ENCODE data around the gene SYNPO2L.

SYNPO2L gene

GRCh38 chr10:73653195-73653594 is 2.6 kb downstream of the SYNPO2L start:
- Histone ChIP-seq H3K4me1 (ENCODE audit: control insufficient read depth, low read depth, low read length) (peaks cover 14% of the 10 kb centered on the region), H3K79me1 (ENCODE audit: low read length) (no peaks in the 10 kb centered on the region), H2AK5ac (ENCODE audit: low read length) (no peak overlapping the region), H3K18ac (ENCODE audit: low read length) (no peak overlapping the region), H3K4me2 (ENCODE audit: low read length) (no peak overlapping the region), H3K4ac (ENCODE audit: low read depth, low read length) (no peak overlapping the region), H3K27me3 (ENCODE audit: insufficient read depth, low read length, poor library complexity) (no peaks in the 10 kb centered on the region), H2BK120ac (ENCODE audit: low read depth, low read length) (no peak overlapping the region), H4K8ac (ENCODE audit: low read depth, low read length) (no peak overlapping the region), H3K36me3 (ENCODE audit: control insufficient read depth, insufficient read depth, low read length) (no peaks in the 10 kb centered on the region), H3K56ac (ENCODE audit: low read length) (no peak overlapping the region), H3K9ac (ENCODE audit: low read length) (no peak overlapping the region), H3K23ac (ENCODE audit: low read length) (no peak overlapping the region), H2BK15ac (replicated peaks; ENCODE audit: low read depth) (no peak overlapping the region), H3K27ac (ENCODE audit: low read depth, low read length) (no peak overlapping the region), H3K4me3 (ENCODE audit: low read length) (no peak overlapping the region), H3K79me2 (ENCODE audit: control insufficient read depth, insufficient read depth, low read length) (no peaks in the 10 kb centered on the region), H4K5ac (ENCODE audit: low read length) (no peak overlapping the region), H2BK5ac (ENCODE audit: low read length) (no peak overlapping the region)
- DNase-seq, result no peak
- WGBS (ENCODE audit: extremely low coverage, insufficient coverage, low lambda C conversion rate), result no CpG with 5 or more reads among the region's 11 CpGs

DNA sequence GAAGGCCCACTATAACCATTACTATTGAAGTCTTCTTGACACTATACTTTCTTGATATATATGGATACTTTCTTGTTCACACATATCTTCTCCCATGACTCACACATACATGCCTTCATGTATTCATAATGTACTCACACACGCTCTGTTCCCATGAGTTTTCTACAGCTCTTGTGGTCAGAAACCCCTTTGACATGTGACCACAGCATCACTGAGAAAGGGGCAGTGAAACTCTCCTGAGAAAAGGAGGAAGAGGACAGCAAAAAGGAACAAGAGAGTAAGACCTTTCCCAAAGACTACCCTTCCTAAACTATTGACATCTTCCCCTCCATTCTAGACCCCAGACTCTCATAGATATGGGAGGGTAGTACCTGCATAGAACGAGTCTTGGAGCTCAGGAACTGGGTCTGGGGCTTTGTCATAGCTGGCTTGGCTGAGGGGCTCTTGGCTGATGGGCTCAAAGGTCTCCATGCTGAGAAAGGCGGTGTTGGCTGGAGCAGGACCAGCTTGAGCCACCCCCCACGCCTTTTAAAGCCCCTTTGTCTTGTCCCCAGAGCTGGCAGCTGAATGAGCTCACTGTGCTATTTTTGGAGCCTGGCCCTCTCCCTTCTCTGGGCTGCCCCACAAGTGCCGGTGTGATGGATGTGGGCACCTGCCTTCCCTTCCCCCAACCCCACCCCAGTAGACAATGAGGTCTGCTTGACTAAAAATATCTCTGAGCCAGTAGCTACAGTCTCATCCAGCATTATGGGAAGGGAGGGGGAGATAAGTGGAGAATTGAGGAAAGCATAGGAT is 5.1 kb downstream of the SYNPO2L start:
- no peaks in the 10 kb centered on the region for H3K27me3 ChIP-seq (ENCODE audit: insufficient read depth, low read length, poor library complexity)
- peaks cover 16% of the 10 kb centered on the region for H3K4me1 ChIP-seq (ENCODE audit: control insufficient read depth, low read depth, low read length)
- no peak overlapping the region for H3K27ac ChIP-seq (ENCODE audit: low read depth, low read length)

GRCh38 chr10:73649876-73650536 is 5.8 kb downstream of the SYNPO2L start:
- no peak overlapping the region for H2BK5ac ChIP-seq (ENCODE audit: low read length)
- no peak overlapping the region for H3K4ac ChIP-seq (ENCODE audit: low read depth, low read length)
- no peak overlapping the region for H3K4me3 ChIP-seq (ENCODE audit: low read length)
- peak overlapping the region; percentile 22 for H3K18ac ChIP-seq (ENCODE audit: low read length)
- H3K4me1 ChIP-seq (ENCODE audit: control insufficient read depth, low read depth, low read length), result peaks cover 16% of the 10 kb centered on the region
- H3K79me1 ChIP-seq (ENCODE audit: low read length), result no peaks in the 10 kb centered on the region
- H3K36me3 ChIP-seq (ENCODE audit: control insufficient read depth, insufficient read depth, low read length), result no peaks in the 10 kb centered on the region
- no peaks in the 10 kb centered on the region for H3K79me2 ChIP-seq (ENCODE audit: control insufficient read depth, insufficient read depth, low read length)
- H2AK5ac ChIP-seq (ENCODE audit: low read length), result peak overlapping the region; percentile 37
- no CpG with 5 or more reads among the region's 6 CpGs for WGBS (ENCODE audit: extremely low coverage, insufficient coverage, low lambda C conversion rate)
- H3K27me3 ChIP-seq (ENCODE audit: insufficient read depth, low read length, poor library complexity), result no peaks in the 10 kb centered on the region
- H4K8ac ChIP-seq (ENCODE audit: low read depth, low read length), result no peak overlapping the region
- no peak overlapping the region for H3K56ac ChIP-seq (ENCODE audit: low read length)
- H3K23ac ChIP-seq (ENCODE audit: low read length), result no peak overlapping the region
- no peak overlapping the region for H3K27ac ChIP-seq (ENCODE audit: low read depth, low read length)
- H3K4me2 ChIP-seq (ENCODE audit: low read length), result no peak overlapping the region
- no peak overlapping the region for H3K9ac ChIP-seq (ENCODE audit: low read length)
- no peak overlapping the region for H4K5ac ChIP-seq (ENCODE audit: low read length)
- H2BK15ac ChIP-seq (replicated peaks; ENCODE audit: low read depth), result no peak overlapping the region
- H2BK120ac ChIP-seq (ENCODE audit: low read depth, low read length), result no peak overlapping the region
- no peak for DNase-seq

More for the DNA sequence above, 5.1 kb downstream of the SYNPO2L start:
- Histone ChIP-seq H3K79me2 (ENCODE audit: control insufficient read depth, insufficient read depth, low read length) (no peaks in the 10 kb centered on the region), H3K4me3 (ENCODE audit: low read length) (no peak overlapping the region), H3K4ac (ENCODE audit: low read depth, low read length) (peak overlapping the region; percentile 17), H3K36me3 (ENCODE audit: control insufficient read depth, insufficient read depth, low read length) (no peaks in the 10 kb centered on the region), H3K79me1 (ENCODE audit: low read length) (no peaks in the 10 kb centered on the region), H4K5ac (ENCODE audit: low read length) (no peak overlapping the region), H3K56ac (ENCODE audit: low read length) (no peak overlapping the region), H2BK120ac (ENCODE audit: low read depth, low read length) (no peak overlapping the region), H2AK5ac (ENCODE audit: low read length) (no peak overlapping the region), H3K23ac (ENCODE audit: low read length) (no peak overlapping the region), H2BK15ac (replicated peaks; ENCODE audit: low read depth) (no peak overlapping the region), H3K4me2 (ENCODE audit: low read length) (no peak overlapping the region), H3K9ac (ENCODE audit: low read length) (no peak overlapping the region), H4K8ac (ENCODE audit: low read depth, low read length) (no peak overlapping the region), H2BK5ac (ENCODE audit: low read length) (no peak overlapping the region), H3K18ac (ENCODE audit: low read length) (no peak overlapping the region)
- WGBS (ENCODE audit: extremely low coverage, insufficient coverage, low lambda C conversion rate), result no CpG with 5 or more reads among the region's 5 CpGs
- no peak for DNase-seq

GRCh38 chr10:73648975-73649829 is 6.6 kb downstream of the SYNPO2L start:
- Histone ChIP-seq H3K27ac (ENCODE audit: low read depth, low read length) (peak overlapping the region; percentile 34), H3K18ac (ENCODE audit: low read length) (no peak overlapping the region), H3K79me1 (ENCODE audit: low read length) (no peaks in the 10 kb centered on the region), H3K9ac (ENCODE audit: low read length) (no peak overlapping the region), H3K4me3 (ENCODE audit: low read length) (no peak overlapping the region), H4K5ac (ENCODE audit: low read length) (no peak overlapping the region), H3K27me3 (ENCODE audit: insufficient read depth, low read length, poor library complexity) (no peaks in the 10 kb centered on the region), H3K4me1 (ENCODE audit: control insufficient read depth, low read depth, low read length) (peaks cover 16% of the 10 kb centered on the region), H2AK5ac (ENCODE audit: low read length) (peak overlapping the region; percentile 40), H2BK120ac (ENCODE audit: low read depth, low read length) (no peak overlapping the region), H3K36me3 (ENCODE audit: control insufficient read depth, insufficient read depth, low read length) (no peaks in the 10 kb centered on the region), H3K79me2 (ENCODE audit: control insufficient read depth, insufficient read depth, low read length) (no peaks in the 10 kb centered on the region), H2BK15ac (replicated peaks; ENCODE audit: low read depth) (no peak overlapping the region), H4K8ac (ENCODE audit: low read depth, low read length) (no peak overlapping the region), H3K4me2 (ENCODE audit: low read length) (peak overlapping the region; percentile 4), H3K56ac (ENCODE audit: low read length) (peak overlapping the region; percentile 17), H2BK5ac (ENCODE audit: low read length) (no peak overlapping the region), H3K4ac (ENCODE audit: low read depth, low read length) (no peak overlapping the region), H3K23ac (ENCODE audit: low read length) (no peak overlapping the region)
- peak; percentile 97 for DNase-seq
- no CpG with 5 or more reads among the region's 4 CpGs for WGBS (ENCODE audit: extremely low coverage, insufficient coverage, low lambda C conversion rate)

DNA sequence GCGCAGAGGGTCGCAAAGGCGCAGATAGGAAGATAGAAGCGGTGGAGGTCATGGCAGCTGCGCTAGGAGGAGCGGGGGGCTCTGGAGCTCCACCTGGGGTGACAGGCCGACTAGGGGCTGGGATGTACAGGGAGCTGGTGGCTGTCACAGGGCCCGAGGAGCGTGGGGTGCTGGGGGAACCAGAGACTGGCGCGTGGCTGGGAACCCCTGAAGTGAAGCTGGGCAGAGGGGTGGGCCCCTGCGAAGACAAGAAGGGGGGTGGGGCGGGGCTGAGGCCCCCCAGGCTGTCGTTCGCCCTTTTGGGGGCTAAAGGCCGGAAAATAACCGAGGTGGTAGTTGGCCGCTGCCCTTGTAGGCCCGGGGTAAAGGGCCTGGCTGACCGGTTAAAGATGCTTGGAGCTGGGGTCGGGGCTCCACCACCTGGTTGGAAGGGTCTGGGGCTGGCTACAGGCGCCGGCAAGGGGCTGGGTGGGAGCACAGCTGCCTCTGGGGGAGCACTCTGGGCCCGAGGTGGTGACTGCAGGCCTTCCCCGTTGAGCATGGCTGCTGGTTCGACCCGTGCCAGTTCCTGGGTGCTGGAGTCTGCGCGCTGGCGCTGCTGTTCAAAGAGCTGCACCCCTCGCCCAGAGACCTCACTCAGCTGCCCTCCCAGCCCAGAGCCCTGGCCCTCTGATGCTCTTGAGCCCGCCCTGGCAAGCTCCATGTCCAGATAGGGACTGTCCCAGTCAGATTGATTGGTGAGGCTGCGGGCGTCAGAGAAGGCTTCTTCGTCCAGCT is 7.8 kb downstream of the SYNPO2L start:
- H2BK120ac ChIP-seq (ENCODE audit: low read depth, low read length), result no peak overlapping the region
- H3K79me2 ChIP-seq (ENCODE audit: control insufficient read depth, insufficient read depth, low read length), result no peaks in the 10 kb centered on the region
- peak overlapping the region; percentile 53 for H3K4me3 ChIP-seq (ENCODE audit: low read length)
- WGBS (ENCODE audit: extremely low coverage, insufficient coverage, low lambda C conversion rate), result no CpG with 5 or more reads among the region's 35 CpGs
- peak overlapping the region; percentile 16 for H3K4me2 ChIP-seq (ENCODE audit: low read length)
- H3K18ac ChIP-seq (ENCODE audit: low read length), result peak overlapping the region; percentile 71
- DNase-seq, result no peak
- no peaks in the 10 kb centered on the region for H3K36me3 ChIP-seq (ENCODE audit: control insufficient read depth, insufficient read depth, low read length)
- H3K23ac ChIP-seq (ENCODE audit: low read length), result no peak overlapping the region
- H2BK5ac ChIP-seq (ENCODE audit: low read length), result no peak overlapping the region
- peak overlapping the region; percentile 36 for H3K56ac ChIP-seq (ENCODE audit: low read length)
- no peaks in the 10 kb centered on the region for H3K27me3 ChIP-seq (ENCODE audit: insufficient read depth, low read length, poor library complexity)
- H4K5ac ChIP-seq (ENCODE audit: low read length), result no peak overlapping the region
- no peak overlapping the region for H2AK5ac ChIP-seq (ENCODE audit: low read length)
- peaks cover 16% of the 10 kb centered on the region for H3K4me1 ChIP-seq (ENCODE audit: control insufficient read depth, low read depth, low read length)
- H3K4ac ChIP-seq (ENCODE audit: low read depth, low read length), result peak overlapping the region; percentile 56
- H4K8ac ChIP-seq (ENCODE audit: low read depth, low read length), result no peak overlapping the region
- H2BK15ac ChIP-seq (replicated peaks; ENCODE audit: low read depth), result no peak overlapping the region
- H3K27ac ChIP-seq (ENCODE audit: low read depth, low read length), result no peak overlapping the region
- H3K9ac ChIP-seq (ENCODE audit: low read length), result peak overlapping the region; percentile 64
- H3K79me1 ChIP-seq (ENCODE audit: low read length), result no peaks in the 10 kb centered on the region
